HAP-1 (cell line): ENCODE results near the gene ATP6V0A4.
A peak's percentile ranks its signal among the peaks of the same experiment; 100 is the strongest.

Experiments used
- DNase-seq, 2 experiments: peaks; one replicate each; pipeline ENCODE4 v3.0.0-alpha.2; 2016 to 2020; ENCODE audit warnings: low spot score in 2 of 2
- H3K27me3 ChIP-seq: fragments of 250-450 bp; sonication (Bioruptor Pico); 2 replicates; pipeline ENCODE4 v1.5.1; 2020; ENCODE audit warnings: low read depth, mild to moderate bottlenecking, moderate library complexity
- H3K36me3 ChIP-seq: fragments of 250-450 bp; sonication (Bioruptor Pico); replicated peaks from 2 replicates; pipeline ENCODE4 v1.5.1; 2020; ENCODE audit warnings: mild to moderate bottlenecking
- H3K4me1 ChIP-seq: fragments of 250-450 bp; sonication (Bioruptor Pico); 2 replicates; pipeline ENCODE4 v1.5.1; 2020; ENCODE audit warnings: mild to moderate bottlenecking
- H3K4me3 ChIP-seq: fragments of 250-450 bp; sonication (Bioruptor Pico); 2 replicates; pipeline ENCODE4 v1.5.1; 2020; ENCODE audit warnings: mild to moderate bottlenecking, moderate library complexity
- H3K9me3 ChIP-seq: fragments of 250-450 bp; sonication (Bioruptor Pico); 2 replicates; pipeline ENCODE4 v1.5.1; 2020; ENCODE audit warnings: mild to moderate bottlenecking, moderate library complexity
- in situ Hi-C: fragments of 300-500 bp; cut with MboI; formaldehyde crosslinking; loops from 3 replicates; pipeline ENCODE4 v1.14.3; 2020; ENCODE audit warnings: low sequenced_read_pairs, inconsistent platforms, mixed read lengths

Gene ATP6V0A4

GRCh38 chr7:138729444-138729843 is 68.6 kb downstream of the ATP6V0A4 start:
- DNase-seq = no peak

DNA sequence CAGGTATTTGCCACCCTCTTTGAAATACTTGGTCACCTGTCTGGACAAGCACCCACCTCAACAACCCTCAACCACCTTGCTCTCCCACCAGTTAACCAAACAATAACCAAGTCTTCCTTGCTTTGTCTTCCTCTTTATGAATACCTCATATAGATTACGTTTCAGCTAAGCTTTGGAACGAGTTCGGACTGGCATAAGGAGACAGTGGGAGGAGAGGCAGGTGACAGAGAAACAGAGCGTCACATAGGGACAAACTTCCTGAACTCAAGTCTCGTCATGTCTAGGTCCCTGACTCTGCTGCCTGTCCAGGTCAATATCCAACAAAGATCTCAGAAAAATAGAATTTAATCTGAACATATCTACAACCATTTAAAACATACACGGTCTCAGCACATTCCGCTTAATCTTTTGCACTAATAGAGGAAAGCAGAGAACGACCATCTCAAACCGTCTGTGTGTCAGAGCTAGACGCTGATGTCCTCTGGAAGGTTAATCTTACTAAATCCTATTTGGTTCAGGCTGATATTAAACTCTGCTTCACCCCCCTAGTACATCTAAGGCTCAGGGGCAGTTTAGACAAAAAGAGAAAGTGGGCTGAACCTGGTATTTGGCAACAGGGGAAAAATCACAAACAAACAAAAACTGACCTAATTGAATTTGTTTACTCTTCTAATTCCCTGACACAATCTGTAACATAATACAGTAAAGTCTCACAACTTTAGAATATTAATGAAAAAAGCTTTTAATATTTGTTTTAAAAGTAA is 70.5 kb downstream of the ATP6V0A4 start:
- H3K9me3 ChIP-seq = no peaks in the 10 kb centered on the region
- DNase-seq = no peak
- no peaks in the 10 kb centered on the region for H3K27me3 ChIP-seq

More at GRCh38 chr7:138729444-138729843, 68.6 kb downstream of the ATP6V0A4 start:
- no peak overlapping the region for H3K4me3 ChIP-seq
- H3K27me3 ChIP-seq = no peaks in the 10 kb centered on the region
- no peaks in the 10 kb centered on the region for H3K36me3 ChIP-seq
- in situ Hi-C loops = loop anchor here (25.0 kb wide), 1 partner anchor 1067 kb away; no protein-coding TSS in a partner anchor
- H3K4me1 ChIP-seq = no peaks in the 10 kb centered on the region
- no peaks in the 10 kb centered on the region for H3K9me3 ChIP-seq

GRCh38 chr7:138726288-138726687 is 71.7 kb downstream of the ATP6V0A4 start:
- peak in 1 of 2 experiments; percentile 18 for DNase-seq
- no peak overlapping the region for H3K4me3 ChIP-seq
- no peaks in the 10 kb centered on the region for H3K4me1 ChIP-seq
- no peaks in the 10 kb centered on the region for H3K36me3 ChIP-seq
- no peaks in the 10 kb centered on the region for H3K9me3 ChIP-seq
- no peaks in the 10 kb centered on the region for H3K27me3 ChIP-seq
- in situ Hi-C loops = loop anchor here (25.0 kb wide), 1 partner anchor 1064 kb away; no protein-coding TSS in a partner anchor

More for the DNA sequence above, 70.5 kb downstream of the ATP6V0A4 start:
- Histone ChIP-seq H3K4me3 (no peak overlapping the region), H3K36me3 (no peaks in the 10 kb centered on the region), H3K4me1 (no peaks in the 10 kb centered on the region)
- in situ Hi-C loops = loop anchor here (25.0 kb wide), 1 partner anchor 1065 kb away; no protein-coding TSS in a partner anchor

- H3K9me3 ChIP-seq = no peaks in the 10 kb centered on the region
- DNase-seq = no peak
Observed at GRCh38 chr7:138720286-138720685, 77.7 kb downstream of the ATP6V0A4 start.

DNA sequence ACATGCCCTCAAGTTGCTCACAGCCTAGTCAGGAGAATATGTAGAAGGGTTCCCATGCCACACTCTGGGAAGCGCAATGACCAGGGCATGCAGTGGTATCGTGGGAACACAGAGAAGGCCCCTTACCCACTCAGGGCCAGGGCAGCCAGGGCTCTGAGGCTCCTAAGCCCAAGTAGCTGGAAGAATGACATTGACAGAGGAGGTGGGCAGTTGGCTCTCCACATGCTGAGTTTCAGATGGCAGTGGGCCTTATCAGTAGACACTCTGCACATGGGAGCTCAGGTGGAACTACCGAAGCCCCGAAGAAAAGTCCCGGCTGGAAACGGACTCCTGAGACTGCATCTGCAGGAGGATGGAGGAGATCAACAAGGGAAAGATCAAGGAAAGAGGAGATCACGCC is 81.1 kb downstream of the ATP6V0A4 start:
- no peaks in the 10 kb centered on the region for H3K9me3 ChIP-seq
- H3K36me3 ChIP-seq = no peaks in the 10 kb centered on the region
- no peak overlapping the region for H3K4me3 ChIP-seq
- in situ Hi-C loops = no loop called here
- no peaks in the 10 kb centered on the region for H3K27me3 ChIP-seq
- no peak for DNase-seq
- no peaks in the 10 kb centered on the region for H3K4me1 ChIP-seq

More at GRCh38 chr7:138720286-138720685, 77.7 kb downstream of the ATP6V0A4 start:
- H3K27me3 ChIP-seq = no peaks in the 10 kb centered on the region
- no peaks in the 10 kb centered on the region for H3K4me1 ChIP-seq
- no peaks in the 10 kb centered on the region for H3K36me3 ChIP-seq
- H3K4me3 ChIP-seq = no peak overlapping the region
- in situ Hi-C loops = no loop called here

DNA sequence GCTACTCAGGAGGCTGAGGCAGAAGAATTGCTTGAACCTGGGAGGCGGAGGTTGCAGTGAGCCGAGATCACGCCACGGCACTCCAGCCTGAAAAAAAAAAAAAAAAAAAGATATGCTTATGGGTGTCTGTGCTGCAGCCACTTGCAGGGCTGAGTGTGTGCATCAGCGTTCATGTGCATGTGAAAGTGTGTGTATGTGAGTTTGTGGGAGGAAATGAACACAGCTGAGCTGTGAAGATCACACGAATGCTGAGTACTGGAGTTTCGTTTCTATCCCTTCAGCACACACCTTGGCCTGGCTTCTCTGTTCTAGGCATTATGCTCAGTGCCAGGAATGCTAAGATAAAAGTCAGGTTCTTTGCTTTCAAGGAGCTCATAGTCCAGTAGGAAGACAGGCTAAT is 84.8 kb downstream of the ATP6V0A4 start:
- Histone ChIP-seq H3K9me3 (no peaks in the 10 kb centered on the region), H3K27me3 (no peaks in the 10 kb centered on the region), H3K36me3 (no peaks in the 10 kb centered on the region), H3K4me3 (no peak overlapping the region), H3K4me1 (no peaks in the 10 kb centered on the region)
- in situ Hi-C loops = no loop called here
- no peak for DNase-seq

DNA sequence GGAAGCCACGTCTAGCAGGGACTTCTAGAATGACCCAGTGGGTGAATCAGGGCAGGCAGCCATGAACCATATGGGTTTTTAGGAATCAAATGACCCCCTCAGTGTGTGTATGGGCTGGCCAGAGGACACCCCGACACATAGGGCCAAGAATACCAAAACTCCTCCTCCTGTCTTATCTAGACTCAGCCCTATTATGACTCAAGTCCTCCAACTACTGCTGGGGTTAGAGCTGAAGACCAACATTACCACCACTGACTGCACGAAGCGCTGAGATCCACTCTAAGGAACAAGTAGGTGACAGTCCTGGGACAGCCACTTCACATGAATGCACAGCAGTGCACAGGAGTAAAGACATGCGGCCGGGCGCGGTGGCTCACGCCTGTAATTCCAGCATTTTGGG is 85.3 kb downstream of the ATP6V0A4 start:
- in situ Hi-C loops = no loop called here
- no peaks in the 10 kb centered on the region for H3K9me3 ChIP-seq
- no peaks in the 10 kb centered on the region for H3K27me3 ChIP-seq
- H3K36me3 ChIP-seq = no peaks in the 10 kb centered on the region
- DNase-seq = no peak
- H3K4me3 ChIP-seq = no peak overlapping the region
- H3K4me1 ChIP-seq = no peaks in the 10 kb centered on the region

- Histone ChIP-seq H3K36me3 (no peaks in the 10 kb centered on the region), H3K9me3 (no peaks in the 10 kb centered on the region), H3K4me1 (no peaks in the 10 kb centered on the region), H3K4me3 (no peak overlapping the region), H3K27me3 (no peaks in the 10 kb centered on the region)
- in situ Hi-C loops = no loop called here
- no peak for DNase-seq
Observed at GRCh38 chr7:138710536-138711385, 87.2 kb downstream of the ATP6V0A4 start.

DNA sequence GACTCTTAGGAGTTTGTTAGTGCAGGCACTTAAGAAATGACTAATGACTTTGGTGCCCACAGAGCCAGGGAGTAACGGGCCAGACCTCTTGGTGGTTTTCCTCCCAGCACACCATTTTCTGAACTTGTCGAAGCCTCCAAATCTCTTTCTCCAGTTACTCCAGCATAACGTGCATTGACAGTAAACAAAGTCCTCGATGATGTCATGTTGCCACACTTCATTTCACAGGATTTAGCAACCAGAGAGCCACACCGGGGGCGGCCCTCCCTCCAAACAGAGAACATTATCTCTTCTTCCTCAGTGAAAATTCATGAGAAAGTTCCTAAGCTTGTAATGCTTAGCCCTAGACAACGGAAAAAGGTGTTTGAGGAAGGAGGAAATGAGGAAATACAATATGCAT is 92.8 kb downstream of the ATP6V0A4 start:
- Histone ChIP-seq H3K4me3 (no peak overlapping the region), H3K36me3 (no peaks in the 10 kb centered on the region), H3K9me3 (no peaks in the 10 kb centered on the region), H3K4me1 (peaks cover 3% of the 10 kb centered on the region; the same call in 1 of the 2 replicates), H3K27me3 (no peaks in the 10 kb centered on the region)
- DNase-seq = no peak
- in situ Hi-C loops = no loop called here

- H3K27me3 ChIP-seq = no peaks in the 10 kb centered on the region
- in situ Hi-C loops = no loop called here
- H3K4me1 ChIP-seq = peaks cover 3% of the 10 kb centered on the region; the same call in 1 of the 2 replicates
- H3K4me3 ChIP-seq = no peak overlapping the region
- DNase-seq = no peak
- H3K36me3 ChIP-seq = no peaks in the 10 kb centered on the region
- H3K9me3 ChIP-seq = no peaks in the 10 kb centered on the region
Observed at GRCh38 chr7:138701537-138701923, 96.5 kb downstream of the ATP6V0A4 start.

DNA sequence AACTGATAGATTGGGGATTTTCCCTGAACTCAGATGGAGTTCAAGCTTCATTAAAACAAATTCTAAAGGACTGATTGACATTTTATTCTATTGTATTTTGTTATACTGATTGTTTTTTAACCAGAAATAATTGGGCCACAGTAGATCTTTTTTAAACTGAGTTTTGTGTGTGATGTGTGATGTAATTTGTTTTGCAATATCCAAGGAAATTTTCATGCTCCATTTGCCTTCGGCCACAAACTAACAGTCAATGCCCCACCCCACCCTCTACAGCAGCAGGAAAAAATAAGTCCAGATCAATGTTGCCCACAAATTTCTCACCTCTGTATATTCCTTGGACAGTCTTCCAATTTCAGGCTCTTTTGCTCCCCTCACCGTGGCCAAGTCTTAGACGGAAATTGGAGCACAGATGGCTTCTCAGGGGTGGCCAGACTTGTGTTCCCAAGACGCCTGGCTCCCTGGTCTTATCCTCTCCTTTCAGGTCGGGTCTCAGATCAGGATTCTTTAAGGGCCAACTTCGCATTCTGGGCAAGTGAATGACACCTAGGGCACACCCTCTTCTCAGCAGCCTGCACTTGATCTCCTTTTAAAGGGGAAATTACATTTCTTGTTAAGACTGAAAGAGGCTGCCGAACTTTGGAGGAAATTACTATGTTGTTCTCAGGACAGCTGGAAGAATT is 97.0 kb downstream of the ATP6V0A4 start, which contains the start of gene SVOPL:
Gene SVOPL (minus strand): TSS at position 506 of the 680 bp plus-strand sequence. CDS start 22,317 bp downstream, outside the sequence.
- H3K27me3 ChIP-seq = no peaks in the 10 kb centered on the region
- in situ Hi-C loops = no loop called here
- H3K9me3 ChIP-seq = no peaks in the 10 kb centered on the region
- no peaks in the 10 kb centered on the region for H3K36me3 ChIP-seq
- no peak within 1 kb of the TSS for H3K4me3 ChIP-seq
- DNase-seq = no peak
- H3K4me1 ChIP-seq = peaks cover 3% of the 10 kb centered on the region; the same call in 1 of the 2 replicates

DNA sequence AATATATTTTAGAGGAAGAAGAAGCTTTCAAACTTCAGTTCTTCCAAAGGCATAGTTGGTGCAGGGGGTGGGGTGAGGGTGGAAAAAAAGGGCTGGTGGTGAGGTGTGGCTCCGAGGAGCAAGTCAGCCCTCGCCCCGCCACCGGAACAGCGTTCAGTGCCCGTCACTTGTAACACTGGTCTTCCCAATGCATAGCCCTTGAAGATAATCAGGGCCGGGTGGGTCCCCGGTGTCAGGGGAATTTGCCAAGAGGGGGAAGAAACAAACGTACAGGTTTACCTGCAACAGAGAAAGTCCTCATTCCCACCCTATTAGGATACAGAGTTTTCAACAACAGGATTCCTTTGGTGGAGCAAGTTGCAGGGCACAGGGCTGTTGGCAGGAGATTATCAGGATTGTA is 98.3 kb downstream of the ATP6V0A4 start:
- no peaks in the 10 kb centered on the region for H3K4me1 ChIP-seq
- H3K36me3 ChIP-seq = no peaks in the 10 kb centered on the region
- H3K4me3 ChIP-seq = no peak overlapping the region
- no peaks in the 10 kb centered on the region for H3K9me3 ChIP-seq
- no peak for DNase-seq
- in situ Hi-C loops = no loop called here
- H3K27me3 ChIP-seq = no peaks in the 10 kb centered on the region

DNA sequence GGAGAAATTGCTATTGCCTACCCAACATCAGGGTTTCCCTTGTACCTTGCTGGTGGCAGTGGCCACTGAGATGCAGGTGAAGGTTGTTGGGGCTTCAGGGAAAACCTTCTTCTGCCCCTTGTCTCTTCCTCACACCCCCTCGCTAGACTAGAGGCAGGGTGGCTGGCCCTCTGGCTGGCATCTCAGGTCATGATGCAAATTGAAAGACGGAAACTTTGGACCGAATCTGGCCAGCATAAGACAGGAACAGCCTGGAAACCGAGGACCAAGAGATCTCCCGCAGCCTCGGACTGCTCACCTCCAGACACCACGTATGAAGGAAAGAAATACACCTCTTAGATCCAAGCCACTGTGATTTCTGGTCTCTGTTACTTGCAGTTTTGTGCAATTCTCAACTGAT is 99.7 kb downstream of the ATP6V0A4 start:
- H3K27me3 ChIP-seq = no peaks in the 10 kb centered on the region
- no peaks in the 10 kb centered on the region for H3K9me3 ChIP-seq
- H3K4me1 ChIP-seq = no peaks in the 10 kb centered on the region
- H3K36me3 ChIP-seq = no peaks in the 10 kb centered on the region
- in situ Hi-C loops = no loop called here
- DNase-seq = no peak
- no peak overlapping the region for H3K4me3 ChIP-seq
